Right lobe of liver (tissue), 4 donors: ENCODE data around the gene CHD2.

Experiments used
- CTCF ChIP-seq, 4 donors: fragments of 200-600 bp in 3 of 4; fragments of 450-650 bp in 1 of 4; IDR thresholded peaks; one replicate each; pipeline versions ENCODE4 v1.5.1 to v1.8.0; 2016 to 2022; ENCODE audit warnings: antibody characterized with exemption in 4 of 4, mild to moderate bottlenecking in 2 of 4
- POLR2A ChIP-seq: fragments of 450-650 bp; IDR thresholded peaks from one replicate; pipeline ENCODE4 v1.6.1; 2017; ENCODE audit warnings: antibody characterized with exemption, mild to moderate bottlenecking
- donor health status: DM: no; HTN: no; CAD: no.
- donor health status: DM: no; HTN: no; CAD: no.
- donor health status: DM: no; HTN: yes; CAD: no.

GRCh38 chr15:93066224-93066681 lies 166.1 kb downstream of the CHD2 start:
- TF ChIP-seq CTCF (IDR thresholded peaks at IDR 0.05) = no peak
- no peak for TF ChIP-seq POLR2A
